Right lobe of liver (tissue), 4 donors: ENCODE data around the gene NTNG2.

Experiments
- CTCF ChIP-seq, 4 donors: fragments of 200-600 bp in 3 of 4; fragments of 450-650 bp in 1 of 4; IDR thresholded peaks; one replicate each; pipeline versions ENCODE4 v1.5.1 to v1.8.0; 2016 to 2022; ENCODE audit warnings: antibody characterized with exemption in 4 of 4, mild to moderate bottlenecking in 2 of 4
- POLR2A ChIP-seq: fragments of 450-650 bp; IDR thresholded peaks from one replicate; pipeline ENCODE4 v1.6.1; 2017; ENCODE audit warnings: antibody characterized with exemption, mild to moderate bottlenecking
- donor health status: DM: no; HTN: no; CAD: no.
- donor health status: DM: no; HTN: no; CAD: no.
- donor health status: DM: no; HTN: yes; CAD: no.

- TF ChIP-seq CTCF (IDR thresholded peaks at IDR 0.05) (no peak), POLR2A (no peak)
Observed at GRCh38 chr9:132146575-132146974, 15.3 kb upstream of the NTNG2 start.
